Testis (tissue), 3 donors: Measurements from ENCODE around the gene LRMDA. TPM values are rescaled to one million over a fixed set of nuclear protein-coding genes. Genes with fewer than 3 reads are reported as not detected.

Experiments
- DNase-seq: peaks from one replicate; pipeline ENCODE4 v3.0.0-alpha.2; 2019
- H3K27ac ChIP-seq, 2 donors: fragments of 200-600 bp; sonication (generic); one replicate each; pipeline ENCODE4 v1.5.1; 2019
- H3K27me3 ChIP-seq: fragments of 200-600 bp; sonication (generic); one replicate; pipeline ENCODE4 v1.5.1; 2019
- H3K36me3 ChIP-seq: fragments of 200-600 bp; sonication (generic); one replicate; pipeline ENCODE4 v1.5.1; 2017; ENCODE audit warnings: low read depth; ENCODE audit errors: missing control alignments
- H3K4me1 ChIP-seq: fragments of 200-600 bp; sonication (generic); one replicate; pipeline ENCODE4 v1.5.1; 2019
- H3K4me3 ChIP-seq, 2 donors: fragments of 200-600 bp; sonication (generic); one replicate each; pipeline ENCODE4 v1.5.1; 2017 to 2019
- H3K9me3 ChIP-seq: fragments of 200-600 bp; sonication (generic); one replicate; pipeline ENCODE4 v1.5.1; 2017
- POLR2A ChIP-seq: fragments of 450-650 bp; IDR thresholded peaks from one replicate; pipeline ENCODE4 v1.6.1; 2017; ENCODE audit warnings: antibody characterized with exemption, mild to moderate bottlenecking, moderate library complexity
- WGBS, 2 donors: methylation state at CpG; one replicate each; pipeline ENCODE4 v1.1.5; 2018; 5-methylcytosine and 5-hydroxymethylcytosine counted together
- intact Hi-C: fragments of 100-400 bp; cut with DNase I; formaldehyde crosslinking; loops from one replicate; pipeline ENCODE4 v1.15.1; 2023; ENCODE audit warnings: low total_unique reads
- polyA plus RNA-seq: library from polyadenylated mRNA; stranded (reverse); fragments of 350-450 nt; fragmentation: Illumina TruSeq; extraction: RNeasy Lipid Tissue Mini Kit (QIAGEN cat#74804); gene quantifications from one replicate; pipeline ENCODE4 v1.2.3, GENCODE V29; 2014; ENCODE audit warnings: low read depth, low replicate concordance; ENCODE audit not compliant: insufficient read depth
- total RNA-seq, 2 donors: library from RNA; depleted of rRNA; stranded (reverse); fragments of >200 nt; gene quantifications; one replicate each; pipeline ENCODE4 v1.2.3, GENCODE V29; 2016
- TF ChIP-seq, protein P1 (sequence below), 3 experiments: fragments of 450-650 bp in 2 of 3; fragments of 200-600 bp in 1 of 3; sonication (generic) in 1 of 3; IDR thresholded peaks; one replicate each; pipeline ENCODE4 v1.5.1; 2016 to 2019; ENCODE audit warnings: antibody characterized with exemption in 3 of 3, mild to moderate bottlenecking in 2 of 3, moderate library complexity in 1 of 3

LRMDA gene
- total and polyA plus RNA-seq, 3 donors from 2014 or later, result 7.6 to 13.8 (median 10.6) TPM

DNA sequence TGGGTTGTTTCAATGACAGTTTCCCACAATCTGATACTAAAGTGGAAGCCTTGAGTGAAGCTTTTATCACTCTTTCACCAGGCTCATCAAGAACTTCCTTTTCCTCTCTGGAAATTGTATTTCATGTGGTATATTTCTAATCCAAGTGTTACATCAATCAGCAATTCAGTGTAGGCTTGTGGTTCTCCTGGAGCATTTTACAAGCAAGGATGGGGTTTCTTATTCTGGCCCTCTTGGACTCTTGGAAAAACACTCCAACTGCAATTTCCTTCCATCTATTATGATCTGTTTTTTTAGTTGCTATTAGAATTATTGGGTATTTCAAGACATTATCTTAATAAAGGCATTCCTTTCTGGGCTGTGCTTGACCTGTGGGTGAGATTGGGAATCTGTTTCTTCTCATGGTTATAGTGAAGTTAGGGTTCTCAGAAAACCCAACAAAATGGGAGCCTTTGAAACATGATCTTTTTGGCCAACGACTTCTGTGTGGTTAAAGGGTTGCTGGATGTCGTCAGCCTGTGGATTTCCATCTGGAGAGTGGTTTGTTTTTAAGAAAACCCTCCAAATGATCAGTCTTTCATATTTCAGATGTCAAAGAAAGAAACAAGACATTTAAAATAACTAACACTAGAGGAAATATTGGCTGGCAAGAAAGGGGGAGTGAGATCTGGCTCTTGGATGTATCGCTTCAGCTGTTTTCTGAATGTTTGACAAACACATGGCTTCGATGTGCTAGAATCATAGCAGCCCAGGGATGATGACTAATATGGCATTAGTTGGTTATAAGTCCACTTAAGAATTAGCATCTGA is 540.2 kb downstream of the LRMDA start:
- 77 to 86% methylated on average over 4 of the region's 4 CpGs for WGBS, 2 donors
- no peak for DNase-seq
- no peak overlapping the region for H3K27ac ChIP-seq

DNA sequence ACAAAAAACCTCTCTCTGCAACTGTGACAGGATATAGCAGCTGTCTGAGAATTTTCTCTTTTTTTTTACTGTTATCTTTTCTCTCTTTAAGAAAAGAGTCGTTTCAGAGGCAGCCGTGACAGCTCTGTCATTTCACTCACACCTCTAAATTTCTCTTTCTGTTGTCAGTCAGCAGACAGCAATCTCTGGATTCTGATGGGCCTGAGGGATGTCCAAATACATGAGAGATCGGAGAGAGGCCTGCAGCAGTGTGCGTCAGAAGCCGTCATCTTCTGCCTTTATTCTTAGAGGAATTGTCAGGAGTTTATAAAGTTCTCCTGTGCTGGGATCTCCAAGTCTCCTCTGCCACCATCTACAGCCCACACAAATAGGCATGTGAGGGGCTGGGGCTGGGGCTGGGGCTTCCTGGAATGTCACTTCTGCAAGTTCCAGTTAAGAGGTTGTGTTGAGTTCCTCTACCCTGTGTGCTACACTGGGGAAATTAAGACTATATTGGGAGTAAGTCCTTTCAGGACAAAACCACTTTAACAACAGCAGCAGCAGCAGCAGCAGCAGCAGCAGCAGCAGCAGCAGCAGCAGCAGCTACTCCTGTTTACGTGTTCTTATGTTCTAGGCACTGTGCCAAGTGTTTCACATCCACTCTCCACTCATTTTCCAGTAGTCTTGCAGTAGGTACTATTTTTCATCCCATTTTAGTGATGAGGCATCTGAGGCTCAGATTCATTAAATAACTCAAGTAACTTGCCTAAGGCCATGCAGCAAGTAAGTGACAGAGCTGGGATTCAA is 541.3 kb downstream of the LRMDA start:
- Histone ChIP-seq H3K9me3 (no peaks in the 10 kb centered on the region), H3K36me3 (no peaks in the 10 kb centered on the region), H3K4me1 (no peaks in the 10 kb centered on the region), H3K27me3 (no peaks in the 10 kb centered on the region), H3K4me3 (no peak overlapping the region), H3K27ac (no peak overlapping the region)
- no peak for TF ChIP-seq POLR2A
- TF ChIP-seq, protein P1, sequence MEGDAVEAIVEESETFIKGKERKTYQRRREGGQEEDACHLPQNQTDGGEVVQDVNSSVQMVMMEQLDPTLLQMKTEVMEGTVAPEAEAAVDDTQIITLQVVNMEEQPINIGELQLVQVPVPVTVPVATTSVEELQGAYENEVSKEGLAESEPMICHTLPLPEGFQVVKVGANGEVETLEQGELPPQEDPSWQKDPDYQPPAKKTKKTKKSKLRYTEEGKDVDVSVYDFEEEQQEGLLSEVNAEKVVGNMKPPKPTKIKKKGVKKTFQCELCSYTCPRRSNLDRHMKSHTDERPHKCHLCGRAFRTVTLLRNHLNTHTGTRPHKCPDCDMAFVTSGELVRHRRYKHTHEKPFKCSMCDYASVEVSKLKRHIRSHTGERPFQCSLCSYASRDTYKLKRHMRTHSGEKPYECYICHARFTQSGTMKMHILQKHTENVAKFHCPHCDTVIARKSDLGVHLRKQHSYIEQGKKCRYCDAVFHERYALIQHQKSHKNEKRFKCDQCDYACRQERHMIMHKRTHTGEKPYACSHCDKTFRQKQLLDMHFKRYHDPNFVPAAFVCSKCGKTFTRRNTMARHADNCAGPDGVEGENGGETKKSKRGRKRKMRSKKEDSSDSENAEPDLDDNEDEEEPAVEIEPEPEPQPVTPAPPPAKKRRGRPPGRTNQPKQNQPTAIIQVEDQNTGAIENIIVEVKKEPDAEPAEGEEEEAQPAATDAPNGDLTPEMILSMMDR (IDR thresholded peaks at IDR 0.05), result no peak
- 66 to 68% methylated on average over 6 of the region's 6 CpGs for WGBS, 2 donors
- intact Hi-C loops, result no loop called here
- DNase-seq, result no peak

More for the DNA sequence above, 540.2 kb downstream of the LRMDA start:
- Histone ChIP-seq H3K36me3 (no peaks in the 10 kb centered on the region), H3K9me3 (no peaks in the 10 kb centered on the region), H3K4me3 (no peak overlapping the region), H3K4me1 (no peaks in the 10 kb centered on the region), H3K27me3 (no peaks in the 10 kb centered on the region)
- TF ChIP-seq, protein P1 (IDR thresholded peaks at IDR 0.05), result no peak
- TF ChIP-seq POLR2A, result no peak
- intact Hi-C loops, result no loop called here

DNA sequence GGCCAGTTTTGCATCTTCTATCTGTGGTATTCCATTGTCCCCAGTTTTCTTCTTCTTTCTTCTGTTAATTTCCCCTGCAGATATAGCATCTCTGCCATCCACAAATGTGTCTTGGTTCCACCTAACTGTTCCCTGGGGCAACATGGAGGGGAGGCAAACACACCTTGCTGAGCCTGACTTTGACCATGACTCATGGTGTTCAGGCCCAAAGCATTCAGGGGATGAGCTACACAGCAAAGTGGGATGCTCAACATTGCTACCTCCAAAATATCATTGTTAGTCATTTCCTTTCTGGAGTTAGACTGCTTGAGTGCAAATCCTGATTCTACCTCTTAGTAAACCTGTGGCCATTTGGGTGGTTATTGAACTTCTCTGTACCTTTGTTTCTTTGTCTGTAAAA is 542.7 kb downstream of the LRMDA start:
- Histone ChIP-seq H3K4me1 (no peaks in the 10 kb centered on the region), H3K36me3 (no peaks in the 10 kb centered on the region), H3K27me3 (no peaks in the 10 kb centered on the region), H3K9me3 (no peaks in the 10 kb centered on the region), H3K27ac (no peak overlapping the region), H3K4me3 (no peak overlapping the region)
- intact Hi-C loops, result no loop called here
- no peak for DNase-seq
- TF ChIP-seq, protein P1 (IDR thresholded peaks at IDR 0.05), result no peak
- TF ChIP-seq POLR2A, result no peak

DNA sequence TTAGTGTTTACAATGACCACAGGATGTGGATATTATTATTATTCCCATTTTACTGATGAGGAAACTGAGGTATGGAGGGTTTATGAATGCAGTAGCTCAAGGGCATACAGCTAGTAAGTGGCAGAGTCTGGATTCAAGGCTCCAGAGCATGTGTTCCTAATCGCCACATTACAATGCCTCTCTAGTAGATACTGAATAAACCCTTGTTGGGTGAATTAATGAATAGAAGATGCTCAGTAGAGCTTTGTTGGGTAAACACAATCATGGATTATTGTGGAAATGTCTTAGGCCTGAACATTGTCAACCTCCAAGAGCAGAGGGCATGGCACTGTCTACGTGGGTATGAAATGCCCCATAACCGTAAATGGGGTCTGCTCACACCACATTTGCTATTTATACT is 545.3 kb downstream of the LRMDA start:
- DNase-seq, result no peak
- Histone ChIP-seq H3K27me3 (no peaks in the 10 kb centered on the region), H3K36me3 (no peaks in the 10 kb centered on the region), H3K9me3 (no peaks in the 10 kb centered on the region), H3K27ac (no peak overlapping the region), H3K4me1 (no peaks in the 10 kb centered on the region), H3K4me3 (no peak overlapping the region)
- TF ChIP-seq POLR2A, result no peak
- TF ChIP-seq, protein P1 (IDR thresholded peaks at IDR 0.05), result no peak
- intact Hi-C loops, result no loop called here
- 89 to 92% methylated on average over 3 of the region's 3 CpGs for WGBS, 2 donors
